GM23338 (cell line): ENCODE measurements around the gene OPN4. TPM values are rescaled to one million over a fixed set of nuclear protein-coding genes. Genes with fewer than 3 reads are reported as not detected.

Experiments
- ATAC-seq: fragments of 200-7000 bp; cut with Tn5 transposase; 3 replicates; pipeline ENCODE4 v1.9.1; 2020
- DNase-seq: peaks from one replicate; pipeline ENCODE4 v3.0.0-alpha.2; 2015; ENCODE audit warnings: low spot score
- H2AFZ ChIP-seq: fragments of 200-600 bp; sonication (generic); 2 replicates; pipeline ENCODE4 v1.8.0; 2016; ENCODE audit warnings: antibody characterized with exemption, mild to moderate bottlenecking, moderate library complexity
- H3F3A ChIP-seq: fragments of 200-600 bp; sonication (generic); replicated peaks from 2 replicates; pipeline ENCODE4 v1.8.0; 2017; ENCODE audit warnings: antibody characterized with exemption, mixed run types, low read depth
- H3K27ac ChIP-seq: fragments of 200-600 bp; sonication (generic); 2 replicates; pipeline ENCODE4 v1.6.1; 2016; ENCODE audit warnings: low read depth
- H3K27me3 ChIP-seq: fragments of 200-600 bp; sonication (generic); 2 replicates; pipeline ENCODE4 v1.8.0; 2016; ENCODE audit warnings: mild to moderate bottlenecking, mixed run types, moderate library complexity; ENCODE audit not compliant: insufficient read depth
- H3K36me3 ChIP-seq: fragments of 200-600 bp; sonication (generic); 2 replicates; pipeline ENCODE4 v1.8.0; 2016; ENCODE audit warnings: mild to moderate bottlenecking; ENCODE audit not compliant: insufficient read depth
- H3K4me1 ChIP-seq: fragments of 200-600 bp; sonication (generic); 2 replicates; pipeline ENCODE4 v1.8.0; 2016; ENCODE audit warnings: mild to moderate bottlenecking, moderate library complexity; ENCODE audit not compliant: insufficient read depth
- H3K4me2 ChIP-seq: fragments of 200-600 bp; sonication (generic); 2 replicates; pipeline ENCODE4 v1.7.1; 2017; ENCODE audit warnings: mixed run types
- H3K4me3 ChIP-seq: fragments of 200-600 bp; sonication (generic); 2 replicates; pipeline ENCODE4 v1.6.1; 2016; ENCODE audit warnings: mixed run types
- H3K79me2 ChIP-seq: fragments of 200-600 bp; sonication (generic); replicated peaks from 2 replicates; pipeline ENCODE4 v1.8.0; 2017; ENCODE audit warnings: mild to moderate bottlenecking; ENCODE audit not compliant: insufficient read depth
- H3K9me2 ChIP-seq: fragments of 200-600 bp; sonication (generic); 2 replicates; pipeline ENCODE4 v1.8.0; 2017; ENCODE audit not compliant: insufficient read depth
- H4K20me1 ChIP-seq: fragments of 200-600 bp; sonication (generic); replicated peaks from 2 replicates; pipeline ENCODE4 v1.8.0; 2017; ENCODE audit warnings: mild to moderate bottlenecking; ENCODE audit not compliant: insufficient read depth
- H3K27ac Mint-ChIP-seq: 2 replicates; pipeline ENCODE4 v1.8.0; 2020; ENCODE audit warnings: inconsistent platforms, mild to moderate bottlenecking, moderate library complexity, mixed read lengths
- H3K27me3 Mint-ChIP-seq: 3 replicates; pipeline ENCODE4 v1.8.0; 2022; ENCODE audit warnings: low read depth, mild to moderate bottlenecking, moderate library complexity, mixed read lengths, inconsistent platforms; ENCODE audit not compliant: insufficient read depth, poor library complexity
- H3K36me3 Mint-ChIP-seq: 3 replicates; pipeline ENCODE4 v1.8.0; 2021; ENCODE audit warnings: low read depth, mild to moderate bottlenecking, inconsistent platforms, moderate library complexity, mixed read lengths
- H3K4me1 Mint-ChIP-seq: 3 replicates; pipeline ENCODE4 v1.8.0; 2020; ENCODE audit warnings: mild to moderate bottlenecking, inconsistent platforms, mixed read lengths
- H3K4me3 Mint-ChIP-seq: 3 replicates; pipeline ENCODE4 v1.8.0; 2021; ENCODE audit warnings: moderate library complexity, mild to moderate bottlenecking, inconsistent platforms, mixed read lengths
- H3K9me3 Mint-ChIP-seq: 3 replicates; pipeline ENCODE4 v1.8.0; 2020; ENCODE audit warnings: moderate library complexity, mild to moderate bottlenecking, inconsistent platforms, mixed read lengths
- CREB1 ChIP-seq: fragments of 250-450 bp; sonication (Bioruptor Pico); IDR thresholded peaks from 2 replicates; pipeline ENCODE4 v1.5.0; 2020; ENCODE audit warnings: low read depth, mild to moderate bottlenecking, moderate library complexity
- ETS1 ChIP-seq: IDR thresholded peaks from 2 replicates; pipeline ENCODE4 v1.6.1; 2016; ENCODE audit warnings: antibody characterized with exemption
- EZH2 ChIP-seq: fragments of 200-600 bp; sonication (generic); IDR thresholded peaks from one replicate; pipeline ENCODE4 v1.8.0; 2017; ENCODE audit warnings: antibody characterized with exemption, mild to moderate bottlenecking, low read depth; ENCODE audit not compliant: unreplicated experiment
- EZH2phosphoT487 ChIP-seq: fragments of 200-600 bp; sonication (generic); IDR thresholded peaks from one replicate; pipeline ENCODE4 v1.8.1; 2018; ENCODE audit warnings: antibody characterized with exemption; ENCODE audit not compliant: unreplicated experiment
- JUNB ChIP-seq: IDR thresholded peaks from one replicate; pipeline ENCODE4 v1.6.1; 2016; ENCODE audit warnings: antibody characterized with exemption; ENCODE audit not compliant: unreplicated experiment
- NANOG ChIP-seq: IDR thresholded peaks from 2 replicates; pipeline ENCODE4 v1.6.1; 2016; ENCODE audit warnings: antibody characterized with exemption, borderline replicate concordance
- POLR2AphosphoS5 ChIP-seq: IDR thresholded peaks from 2 replicates; pipeline ENCODE4 v1.6.1; 2016; ENCODE audit warnings: antibody characterized with exemption, low read depth
- REST ChIP-seq: IDR thresholded peaks from one replicate; pipeline ENCODE4 v1.6.1; 2018; ENCODE audit warnings: antibody characterized with exemption; ENCODE audit not compliant: unreplicated experiment
- ZNF114 ChIP-seq: fragments of 250-450 bp; sonication (Bioruptor Pico); IDR thresholded peaks from 2 replicates; pipeline ENCODE4 v1.5.0; 2020; ENCODE audit warnings: mild to moderate bottlenecking, moderate library complexity
- ZNF331 ChIP-seq: fragments of 250-450 bp; sonication (Bioruptor Pico); IDR thresholded peaks from 2 replicates; pipeline ENCODE4 v1.5.0; 2020; ENCODE audit warnings: low read depth, mild to moderate bottlenecking, moderate library complexity
- ZNF462 ChIP-seq: fragments of 250-450 bp; sonication (Bioruptor Pico); IDR thresholded peaks from 2 replicates; pipeline ENCODE4 v1.5.0; 2020; ENCODE audit warnings: mild to moderate bottlenecking, moderate library complexity
- polyA plus RNA-seq: library from polyadenylated mRNA; unstranded; fragments of >200 nt; fragmentation: Nextera tagmentation; extraction: Ambion mirVana; gene quantifications from 2 replicates; pipeline ENCODE4 v1.2.1, GENCODE V29; 2016
- total RNA-seq: library from RNA; depleted of rRNA; stranded (reverse); fragments of >200 nt; shearing (Covaris generic); gene quantifications from 2 replicates; pipeline ENCODE4 v1.2.3, GENCODE V29; 2014

The OPN4 gene
- total and polyA plus RNA-seq, 2 experiments from 2014 or later = not detected

- H3K4me2 ChIP-seq = no peak overlapping the region
- no peak for DNase-seq
- peak overlapping the region; percentile 38; the same call in 1 of the 2 replicates for H2AFZ ChIP-seq
Observed at GRCh38 chr10:86667421-86668181, 13.3 kb downstream of the OPN4 start.

More at GRCh38 chr10:86667421-86668181, 13.3 kb downstream of the OPN4 start:
- Histone ChIP-seq H3K9me2 (no peaks in the 10 kb centered on the region), H3K27ac (no peak overlapping the region), H3F3A (no peaks in the 10 kb centered on the region), H3K4me1 (peaks cover 2% of the 10 kb centered on the region; the same call in 1 of the 2 replicates), H3K79me2 (no peaks in the 10 kb centered on the region), H3K27me3 (no peaks in the 10 kb centered on the region), H3K4me3 (no peak overlapping the region), H4K20me1 (no peaks in the 10 kb centered on the region), H3K36me3 (no peaks in the 10 kb centered on the region)
- Mint-ChIP-seq H3K4me1 (peaks cover 43% of the 10 kb centered on the region), H3K27me3 (peaks cover 6% of the 10 kb centered on the region), H3K9me3 (no peaks in the 10 kb centered on the region), H3K27ac (no peak overlapping the region), H3K4me3 (no peak overlapping the region), H3K36me3 (no peaks in the 10 kb centered on the region)
- TF ChIP-seq NANOG (no peak), REST (no peak), CREB1 (CRISPR knock-in tag) (no peak), EZH2phosphoT487 (no peak), EZH2 (no peak), ZNF331 (no peak), ZNF114 (no peak), POLR2AphosphoS5 (no peak), ETS1 (no peak), JUNB (no peak), ZNF462 (CRISPR knock-in tag) (no peak)
- no peak for ATAC-seq
